ENCODE data around the gene EHF.

DNA sequence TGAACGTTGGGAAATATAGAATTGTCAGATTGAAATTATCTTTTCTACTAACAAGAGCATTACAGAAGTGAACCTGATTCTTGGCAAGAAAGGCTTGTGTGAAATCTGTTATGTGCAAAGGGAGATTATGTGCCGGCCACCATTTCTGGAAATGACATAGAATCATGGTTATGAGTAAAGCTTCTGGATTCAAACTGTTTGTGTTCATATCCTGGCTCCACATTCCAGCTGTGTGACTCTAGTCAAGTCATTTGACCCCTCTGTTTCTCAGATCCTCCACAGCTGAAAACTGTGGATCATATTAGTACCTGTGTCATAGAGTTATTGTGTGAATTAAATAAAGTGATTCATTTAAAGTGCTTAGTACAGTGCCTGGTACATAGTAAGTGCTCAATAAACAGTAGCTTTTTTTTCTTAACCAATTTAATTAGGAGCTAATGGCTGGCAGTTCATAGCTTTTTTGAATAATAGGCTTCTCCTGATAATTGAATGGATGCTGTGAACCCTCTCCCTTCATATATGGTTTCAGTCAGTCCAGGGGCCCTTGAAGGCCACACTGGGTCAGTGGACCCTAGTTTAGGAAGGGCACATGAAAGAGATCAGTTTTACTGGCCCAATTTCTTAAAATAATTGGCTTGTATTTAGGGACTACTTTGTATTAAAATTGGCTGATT, 34.6 kb downstream of the EHF start:
- TF ChIP-seq, protein P1, sequence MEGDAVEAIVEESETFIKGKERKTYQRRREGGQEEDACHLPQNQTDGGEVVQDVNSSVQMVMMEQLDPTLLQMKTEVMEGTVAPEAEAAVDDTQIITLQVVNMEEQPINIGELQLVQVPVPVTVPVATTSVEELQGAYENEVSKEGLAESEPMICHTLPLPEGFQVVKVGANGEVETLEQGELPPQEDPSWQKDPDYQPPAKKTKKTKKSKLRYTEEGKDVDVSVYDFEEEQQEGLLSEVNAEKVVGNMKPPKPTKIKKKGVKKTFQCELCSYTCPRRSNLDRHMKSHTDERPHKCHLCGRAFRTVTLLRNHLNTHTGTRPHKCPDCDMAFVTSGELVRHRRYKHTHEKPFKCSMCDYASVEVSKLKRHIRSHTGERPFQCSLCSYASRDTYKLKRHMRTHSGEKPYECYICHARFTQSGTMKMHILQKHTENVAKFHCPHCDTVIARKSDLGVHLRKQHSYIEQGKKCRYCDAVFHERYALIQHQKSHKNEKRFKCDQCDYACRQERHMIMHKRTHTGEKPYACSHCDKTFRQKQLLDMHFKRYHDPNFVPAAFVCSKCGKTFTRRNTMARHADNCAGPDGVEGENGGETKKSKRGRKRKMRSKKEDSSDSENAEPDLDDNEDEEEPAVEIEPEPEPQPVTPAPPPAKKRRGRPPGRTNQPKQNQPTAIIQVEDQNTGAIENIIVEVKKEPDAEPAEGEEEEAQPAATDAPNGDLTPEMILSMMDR (IDR thresholded peaks at IDR 0.05) = no peak
- TF ChIP-seq POLR2A (IDR thresholded peaks at IDR 0.05) (no peak), EP300 (IDR thresholded peaks at IDR 0.05) (no peak)

Data from ovary (tissue), 3 donors.